ENCODE results near the gene FNBP1. TPM values are rescaled to one million over a fixed set of nuclear protein-coding genes. Genes with fewer than 3 reads are reported as not detected.

FNBP1 gene
- total RNA-seq, 1 experiment from 2014 or later: 36.5 TPM

DNA sequence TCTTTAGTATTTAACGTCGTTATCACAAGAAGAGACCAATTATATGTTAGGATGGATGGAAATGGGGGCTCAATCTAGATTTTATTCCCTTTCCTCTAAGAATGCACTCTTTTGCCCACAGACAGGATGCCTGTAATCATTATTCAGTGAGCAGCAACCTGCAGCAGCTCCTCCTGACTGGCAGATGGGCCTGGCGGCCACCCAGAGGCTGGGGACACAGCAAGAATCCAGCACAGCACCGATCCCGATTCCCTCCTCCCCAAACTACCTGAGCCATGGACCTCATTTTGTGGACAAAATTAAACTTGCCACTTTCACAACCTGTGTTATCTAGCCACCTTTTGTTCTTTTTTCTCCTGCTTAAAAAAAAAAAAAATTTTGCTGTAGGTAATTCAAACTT, 106.8 kb downstream of the FNBP1 start:
- Histone ChIP-seq H4K8ac (replicated peaks; ENCODE audit: insufficient read length, low read depth, low read length) (no peak overlapping the region), H3T11ph (ENCODE audit: low read length) (no peak overlapping the region), H2BK120ac (ENCODE audit: low read depth, low read length, poor library complexity, severe bottlenecking) (no peak overlapping the region), H4K91ac (ENCODE audit: insufficient read length, low read depth, low read length) (no peak overlapping the region), H3K4ac (ENCODE audit: low read depth, low read length) (no peak overlapping the region), H3K23ac (ENCODE audit: insufficient read length, low read depth, low read length) (no peak overlapping the region), H4K20me1 (ENCODE audit: control insufficient read depth, insufficient read depth, insufficient read length) (no peaks in the 10 kb centered on the region), H3K9me3 (ENCODE audit: control insufficient read depth, low read depth, low read length) (no peaks in the 10 kb centered on the region), H2AK5ac (ENCODE audit: insufficient read length, low read length) (no peak overlapping the region), H3K56ac (ENCODE audit: insufficient read length, low read depth, low read length) (no peak overlapping the region), H2BK5ac (ENCODE audit: insufficient read length, low read length) (no peak overlapping the region), H3K27me3 (ENCODE audit: insufficient read depth, low read length) (no peaks in the 10 kb centered on the region), H3K23me2 (ENCODE audit: insufficient read length, low read depth, low read length, poor library complexity, severe bottlenecking) (no peaks in the 10 kb centered on the region), H3K79me1 (ENCODE audit: insufficient read depth, low read depth, low read length, poor library complexity, severe bottlenecking) (no peaks in the 10 kb centered on the region), H2BK20ac (ENCODE audit: low read depth, low read length, poor library complexity, severe bottlenecking) (no peak overlapping the region), H3K18ac (ENCODE audit: insufficient read length, low read depth, low read length) (no peak overlapping the region), H3K9ac (ENCODE audit: extremely low read depth, insufficient read length, low read length) (no peak overlapping the region), H2BK12ac (ENCODE audit: insufficient read length, low read depth, low read length) (no peak overlapping the region), H3K14ac (ENCODE audit: insufficient read depth, low read length) (no peak overlapping the region), H2BK15ac (ENCODE audit: low read depth, low read length) (no peak overlapping the region), H3K27ac (ENCODE audit: insufficient read length, low read depth, low read length) (no peak overlapping the region), H2AFZ (ENCODE audit: low read length) (no peak overlapping the region), H3K79me2 (ENCODE audit: insufficient read depth, low read length) (no peaks in the 10 kb centered on the region), H3K4me2 (ENCODE audit: insufficient read depth, insufficient read length, low read length) (no peak overlapping the region), H3K4me1 (ENCODE audit: insufficient read depth, low read length) (no peaks in the 10 kb centered on the region), H4K5ac (ENCODE audit: insufficient read length, low read depth, low read length) (no peak overlapping the region)
- Mint-ChIP-seq H3K4me1 (peaks cover 35 to 45% of the 10 kb centered on the region in 2 experiments), H3K4me3 (no peak overlapping the region), H3K9me3 (peaks cover 2 to 7% of the 10 kb centered on the region in 2 experiments; a peak in 1 of 5 replicates), H3K27me3 (ENCODE audit: low read depth) (no peaks in the 10 kb centered on the region), H3K27ac (peak overlapping the region in 2 of 3 experiments; percentile 85 to 86; a peak in 5 of 7 replicates), H3K36me3 (ENCODE audit: insufficient read depth in 1 of 3, low read depth in 3 of 3) (peaks cover 4 to 15% (median 5%) of the 10 kb centered on the region in 3 experiments)
- TF ChIP-seq, protein P1, sequence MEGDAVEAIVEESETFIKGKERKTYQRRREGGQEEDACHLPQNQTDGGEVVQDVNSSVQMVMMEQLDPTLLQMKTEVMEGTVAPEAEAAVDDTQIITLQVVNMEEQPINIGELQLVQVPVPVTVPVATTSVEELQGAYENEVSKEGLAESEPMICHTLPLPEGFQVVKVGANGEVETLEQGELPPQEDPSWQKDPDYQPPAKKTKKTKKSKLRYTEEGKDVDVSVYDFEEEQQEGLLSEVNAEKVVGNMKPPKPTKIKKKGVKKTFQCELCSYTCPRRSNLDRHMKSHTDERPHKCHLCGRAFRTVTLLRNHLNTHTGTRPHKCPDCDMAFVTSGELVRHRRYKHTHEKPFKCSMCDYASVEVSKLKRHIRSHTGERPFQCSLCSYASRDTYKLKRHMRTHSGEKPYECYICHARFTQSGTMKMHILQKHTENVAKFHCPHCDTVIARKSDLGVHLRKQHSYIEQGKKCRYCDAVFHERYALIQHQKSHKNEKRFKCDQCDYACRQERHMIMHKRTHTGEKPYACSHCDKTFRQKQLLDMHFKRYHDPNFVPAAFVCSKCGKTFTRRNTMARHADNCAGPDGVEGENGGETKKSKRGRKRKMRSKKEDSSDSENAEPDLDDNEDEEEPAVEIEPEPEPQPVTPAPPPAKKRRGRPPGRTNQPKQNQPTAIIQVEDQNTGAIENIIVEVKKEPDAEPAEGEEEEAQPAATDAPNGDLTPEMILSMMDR (conservative IDR thresholded peaks at IDR 0.05): no peak
- WGBS (ENCODE audit: extremely low coverage, insufficient read length, low lambda C conversion rate): no CpG with 5 or more reads among the region's 5 CpGs
- DNase-seq: no peak
